Measurements from ENCODE around the gene CHURC1. TPM values are rescaled to one million over a fixed set of nuclear protein-coding genes. Genes with fewer than 3 reads are reported as not detected.
A peak's percentile ranks its signal among the peaks of the same experiment; 100 is the strongest.
"Not testable (repeated sequence)": the region's sequence is repeated elsewhere in the genome, so short reads cannot be mapped to it uniquely, and the experiment has no call there.

CHURC1 gene
- polyA plus RNA-seq, 1 donor = 42.3 TPM

DNA sequence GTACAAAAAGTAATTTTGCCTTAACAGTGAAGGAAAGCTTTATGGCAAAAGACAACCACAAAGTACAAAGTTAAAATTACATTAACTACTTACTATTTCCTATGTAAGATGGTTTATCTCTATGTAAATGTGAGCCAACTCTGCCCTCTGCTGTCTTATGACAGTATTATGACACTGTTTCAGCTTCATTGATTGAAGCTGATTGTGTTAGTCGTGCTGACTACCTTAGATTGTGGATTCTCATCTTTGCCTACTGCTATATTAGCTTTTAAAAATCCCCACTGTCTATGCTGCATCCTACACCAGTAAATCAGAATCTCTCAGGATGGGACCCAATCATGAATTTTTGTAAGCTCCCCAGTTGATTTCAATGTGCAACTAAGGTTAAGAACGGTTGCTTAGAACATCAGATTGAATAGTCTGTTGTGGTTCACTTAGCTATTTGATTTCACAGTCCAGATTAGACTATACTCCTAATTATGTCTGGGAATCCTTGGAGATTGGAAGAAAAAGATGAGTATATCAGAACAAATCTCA, 22.3 kb upstream of the CHURC1 start:
- no CpG with 5 or more reads among the region's 2 CpGs for WGBS (ENCODE audit: insufficient coverage, low lambda C conversion rate)
- Histone ChIP-seq H3K9me3 (ENCODE audit: control insufficient read depth, low read depth, low read length) (no peaks in the 10 kb centered on the region), H3K36me3 (ENCODE audit: control insufficient read depth, insufficient read depth, low read length) (no peaks in the 10 kb centered on the region), H3K27me3 (ENCODE audit: control insufficient read depth, insufficient read depth, low read length) (peaks cover 2% of the 10 kb centered on the region), H3K4me3 (ENCODE audit: low read length) (no peak overlapping the region), H3K4me1 (ENCODE audit: control insufficient read depth, insufficient read depth, low read length) (no peaks in the 10 kb centered on the region), H3K27ac (ENCODE audit: low read length) (no peak overlapping the region)
- DNase-seq = peak; percentile 53 to 54

DNA sequence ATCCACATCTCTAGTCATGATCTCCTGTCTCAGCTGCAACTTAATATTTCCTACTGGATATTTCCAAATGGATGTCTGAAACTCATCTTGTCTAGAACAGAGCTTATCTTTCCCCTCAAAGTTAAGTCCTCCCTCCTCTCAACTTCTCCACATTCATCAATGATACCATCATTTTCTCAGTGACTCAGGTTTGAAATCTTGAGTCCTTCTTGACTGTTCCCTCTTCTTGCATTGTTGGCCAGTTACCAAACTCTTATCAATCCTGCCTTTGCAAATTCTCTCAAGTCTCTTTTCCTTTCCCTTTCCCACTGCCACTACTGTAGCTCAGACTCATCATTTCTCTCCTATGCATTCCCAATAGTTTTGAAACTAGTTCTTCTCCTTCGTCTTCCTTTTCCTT, 14.3 kb upstream of the CHURC1 start:
- Histone ChIP-seq H3K36me3 (ENCODE audit: control insufficient read depth, insufficient read depth, low read length) (no peaks in the 10 kb centered on the region), H3K27me3 (ENCODE audit: control insufficient read depth, insufficient read depth, low read length) (peaks cover 2% of the 10 kb centered on the region), H3K9me3 (ENCODE audit: control insufficient read depth, low read depth, low read length) (no peaks in the 10 kb centered on the region), H3K4me3 (ENCODE audit: low read length) (no peak overlapping the region), H3K27ac (ENCODE audit: low read length) (no peak overlapping the region), H3K4me1 (ENCODE audit: control insufficient read depth, insufficient read depth, low read length) (no peaks in the 10 kb centered on the region)
- 78% methylated on average over 1 of the region's 1 CpG for WGBS (ENCODE audit: insufficient coverage, low lambda C conversion rate)
- DNase-seq = no peak

DNA sequence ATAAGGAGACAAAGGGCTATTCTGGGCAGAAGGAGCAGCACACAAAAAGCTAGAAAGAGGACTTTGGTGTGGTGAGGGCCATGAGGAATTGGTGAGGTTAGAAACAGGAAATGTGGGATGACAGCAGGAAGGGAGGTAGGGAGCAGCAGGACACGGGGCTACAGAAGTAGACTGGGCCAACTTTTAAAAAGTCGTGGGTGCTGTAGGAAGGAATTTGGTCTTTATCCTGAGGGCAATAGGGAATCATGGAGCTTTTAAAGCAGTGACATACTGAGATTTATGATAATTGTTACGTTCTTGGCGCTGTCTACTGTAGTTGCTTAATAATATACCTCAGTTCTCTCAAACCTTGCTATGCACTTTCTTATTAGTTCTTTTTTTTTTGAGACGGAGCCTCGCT, 8.2 kb upstream of the CHURC1 start:
- H3K4me1 ChIP-seq (ENCODE audit: control insufficient read depth, insufficient read depth, low read length) = peaks cover 2% of the 10 kb centered on the region
- no CpG with 5 or more reads among the region's 6 CpGs for WGBS (ENCODE audit: insufficient coverage, low lambda C conversion rate)
- no peak for DNase-seq
- no peaks in the 10 kb centered on the region for H3K36me3 ChIP-seq (ENCODE audit: control insufficient read depth, insufficient read depth, low read length)
- no peaks in the 10 kb centered on the region for H3K27me3 ChIP-seq (ENCODE audit: control insufficient read depth, insufficient read depth, low read length)
- H3K4me3 ChIP-seq (ENCODE audit: low read length) = no peak overlapping the region
- no peaks in the 10 kb centered on the region for H3K9me3 ChIP-seq (ENCODE audit: control insufficient read depth, low read depth, low read length)
- no peak overlapping the region for H3K27ac ChIP-seq (ENCODE audit: low read length)

DNA sequence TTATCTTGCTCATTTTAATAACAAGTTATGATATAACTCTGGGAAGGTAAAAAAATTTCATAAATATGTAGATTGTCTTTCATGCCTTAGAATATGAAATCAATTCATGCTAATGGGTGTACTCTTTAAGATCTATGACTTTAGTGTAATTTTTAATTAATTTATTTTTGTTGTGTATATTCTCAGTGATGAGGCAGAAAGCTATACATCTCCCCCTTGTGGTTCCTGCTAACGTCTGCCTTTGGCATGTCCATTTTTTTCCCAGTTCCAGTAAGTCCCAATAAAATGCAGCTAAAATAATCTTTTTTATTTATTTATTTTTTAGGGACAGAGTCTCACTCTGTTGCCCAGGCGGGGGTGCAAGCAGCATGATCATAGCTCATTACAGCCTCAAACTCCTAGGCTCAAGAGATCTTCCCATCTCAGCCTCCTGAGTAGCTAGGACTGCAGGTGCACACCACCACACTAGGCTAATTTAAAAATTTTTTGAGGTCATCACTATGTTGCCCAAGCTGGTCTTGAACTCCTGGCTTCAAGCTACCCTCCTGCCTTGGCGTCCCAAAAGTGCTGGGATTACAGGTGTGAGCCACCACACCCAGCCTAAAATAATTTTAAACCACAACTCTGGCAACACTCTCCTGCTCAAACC, 3.3 kb upstream of the CHURC1 start:
- peaks cover 7% of the 10 kb centered on the region for H3K4me1 ChIP-seq (ENCODE audit: control insufficient read depth, insufficient read depth, low read length)
- no peak overlapping the region for H3K4me3 ChIP-seq (ENCODE audit: low read length)
- H3K27ac ChIP-seq (ENCODE audit: low read length) = no peak overlapping the region
- no peaks in the 10 kb centered on the region for H3K36me3 ChIP-seq (ENCODE audit: control insufficient read depth, insufficient read depth, low read length)
- WGBS (ENCODE audit: insufficient coverage, low lambda C conversion rate) = 0% methylated on average over 1 of the region's 3 CpGs
- H3K27me3 ChIP-seq (ENCODE audit: control insufficient read depth, insufficient read depth, low read length) = no peaks in the 10 kb centered on the region
- DNase-seq = no peak
- no peaks in the 10 kb centered on the region for H3K9me3 ChIP-seq (ENCODE audit: control insufficient read depth, low read depth, low read length)

DNA sequence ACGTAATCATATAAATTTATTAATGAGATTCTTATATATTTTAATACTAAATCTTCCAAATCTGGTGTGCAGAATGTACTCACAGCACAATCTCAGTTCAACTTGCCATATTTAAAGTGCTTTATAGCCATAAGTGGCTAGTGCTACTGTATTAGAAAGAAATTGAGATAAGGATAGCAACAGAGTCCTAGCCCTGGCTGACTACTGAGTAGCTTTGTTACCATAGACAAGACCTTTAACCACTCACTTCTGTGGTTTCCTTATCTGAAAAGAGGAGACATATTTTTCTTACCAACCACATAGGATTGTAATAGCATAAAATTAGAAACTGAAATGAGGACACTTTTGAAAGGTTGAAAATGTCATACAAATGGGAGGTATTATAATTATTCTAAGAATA, 2.0 kb upstream of the CHURC1 start:
- Histone ChIP-seq H3K27ac (ENCODE audit: low read length) (no peak overlapping the region), H3K4me1 (ENCODE audit: control insufficient read depth, insufficient read depth, low read length) (peaks cover 7% of the 10 kb centered on the region), H3K4me3 (ENCODE audit: low read length) (no peak overlapping the region), H3K27me3 (ENCODE audit: control insufficient read depth, insufficient read depth, low read length) (no peaks in the 10 kb centered on the region), H3K36me3 (ENCODE audit: control insufficient read depth, insufficient read depth, low read length) (no peaks in the 10 kb centered on the region), H3K9me3 (ENCODE audit: control insufficient read depth, low read depth, low read length) (no peaks in the 10 kb centered on the region)
- WGBS (ENCODE audit: insufficient coverage, low lambda C conversion rate) = 0% methylated on average over 1 of the region's 1 CpG
- DNase-seq = peak in 1 of 2 donors; percentile 26

DNA sequence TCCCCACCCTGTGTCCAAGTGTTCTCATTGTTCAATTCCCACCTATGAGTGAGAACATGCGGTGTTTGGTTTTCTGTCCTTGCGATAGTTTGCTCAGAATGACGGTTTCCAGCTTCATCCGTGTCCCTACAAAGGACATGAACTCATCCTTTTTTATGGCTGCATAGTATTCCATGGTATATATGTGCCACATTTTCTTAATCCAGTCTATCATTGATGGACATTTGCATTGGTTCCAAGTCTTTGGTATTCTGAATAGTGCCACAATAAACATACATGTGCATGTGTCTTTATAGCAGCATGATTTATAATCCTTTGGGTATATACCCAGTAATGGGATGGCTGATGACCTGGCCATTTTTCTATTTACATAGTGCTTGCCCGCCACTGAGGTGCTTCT, 778 bp upstream of the CHURC1 start:
- no CpG with 5 or more reads among the region's 5 CpGs for WGBS (ENCODE audit: insufficient coverage, low lambda C conversion rate)
- H3K4me3 ChIP-seq (ENCODE audit: low read length); DNase-seq: not testable (repeated sequence)

DNA sequence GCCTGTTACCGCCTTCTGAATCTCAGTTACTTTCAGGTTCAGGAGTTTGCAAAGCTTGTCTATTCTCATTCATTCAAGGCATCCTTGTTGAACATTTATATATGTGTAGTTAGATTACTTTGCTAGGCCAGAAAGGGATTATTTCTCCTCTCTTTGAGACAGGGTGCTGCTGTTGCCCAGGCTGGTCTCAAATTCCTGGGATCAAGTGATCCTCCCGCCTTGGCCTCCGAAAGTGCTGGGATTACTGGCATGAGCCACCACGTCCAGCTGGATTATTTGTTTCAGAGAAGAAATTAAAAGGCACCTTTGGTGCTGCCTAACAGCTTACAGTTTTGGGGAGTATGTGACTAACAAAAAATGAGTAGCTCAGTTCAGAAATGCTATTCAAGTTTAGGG, 772 bp downstream of the CHURC1 start:
- DNase-seq = no peak
- Histone ChIP-seq H3K36me3 (ENCODE audit: control insufficient read depth, insufficient read depth, low read length) (no peaks in the 10 kb centered on the region), H3K27ac (ENCODE audit: low read length) (peak overlapping the region; percentile 74), H3K4me1 (ENCODE audit: control insufficient read depth, insufficient read depth, low read length) (peaks cover 7% of the 10 kb centered on the region), H3K9me3 (ENCODE audit: control insufficient read depth, low read depth, low read length) (no peaks in the 10 kb centered on the region), H3K27me3 (ENCODE audit: control insufficient read depth, insufficient read depth, low read length) (no peaks in the 10 kb centered on the region), H3K4me3 (ENCODE audit: low read length) (peak overlapping the region; percentile 93)
- no CpG with 5 or more reads among the region's 4 CpGs for WGBS (ENCODE audit: insufficient coverage, low lambda C conversion rate)

More for the DNA sequence above, 778 bp upstream of the CHURC1 start:
- H3K4me1 ChIP-seq (ENCODE audit: control insufficient read depth, insufficient read depth, low read length); H3K9me3 ChIP-seq (ENCODE audit: control insufficient read depth, low read depth, low read length); H3K36me3 ChIP-seq (ENCODE audit: control insufficient read depth, insufficient read depth, low read length); H3K27me3 ChIP-seq (ENCODE audit: control insufficient read depth, insufficient read depth, low read length): not testable (repeated sequence)
- H3K27ac ChIP-seq (ENCODE audit: low read length) = peak overlapping the region; percentile 74

DNA sequence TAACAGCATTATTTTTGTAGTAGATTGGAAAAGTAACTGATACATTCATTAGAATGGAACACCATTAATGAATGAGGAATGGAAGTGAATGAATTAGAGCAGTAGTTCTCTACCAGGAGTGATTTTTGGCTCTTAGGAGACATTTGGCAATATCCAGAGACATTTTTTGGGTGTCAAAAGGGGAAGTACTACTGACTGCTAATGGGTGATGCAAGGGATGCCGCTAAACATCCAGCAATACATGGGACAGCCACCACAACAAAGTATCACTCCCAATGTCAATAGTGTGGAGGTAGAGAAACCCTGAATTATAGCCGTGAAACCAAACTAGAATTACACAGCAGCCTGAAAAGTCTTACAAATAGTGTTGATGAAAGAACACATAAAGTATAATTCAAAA, 1.5 kb downstream of the CHURC1 start:
- Histone ChIP-seq H3K4me3 (ENCODE audit: low read length) (no peak overlapping the region), H3K9me3 (ENCODE audit: control insufficient read depth, low read depth, low read length) (no peaks in the 10 kb centered on the region), H3K27ac (ENCODE audit: low read length) (no peak overlapping the region), H3K27me3 (ENCODE audit: control insufficient read depth, insufficient read depth, low read length) (no peaks in the 10 kb centered on the region), H3K36me3 (ENCODE audit: control insufficient read depth, insufficient read depth, low read length) (no peaks in the 10 kb centered on the region), H3K4me1 (ENCODE audit: control insufficient read depth, insufficient read depth, low read length) (peaks cover 7% of the 10 kb centered on the region)
- DNase-seq = no peak
- 100% methylated on average over 2 of the region's 2 CpGs for WGBS (ENCODE audit: insufficient coverage, low lambda C conversion rate)

DNA sequence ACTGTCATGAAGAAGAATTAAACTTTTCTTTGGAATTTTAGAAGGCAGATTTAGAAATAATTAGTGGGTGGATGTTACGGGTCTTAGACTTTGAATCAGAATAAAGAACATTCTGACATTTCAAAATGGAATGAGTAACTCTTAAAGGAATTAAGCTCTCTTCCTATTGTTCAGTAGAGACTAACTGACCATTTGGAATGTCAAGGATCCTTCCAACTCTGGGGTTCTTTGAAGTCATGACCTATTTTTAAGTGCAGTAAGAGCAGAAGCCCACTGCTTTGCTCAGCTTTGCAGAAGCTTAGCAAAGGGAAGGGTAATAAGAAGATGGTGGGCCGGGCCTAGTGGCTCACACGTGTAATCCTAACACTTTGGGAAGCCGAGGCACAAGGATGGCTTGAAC, 4.0 kb downstream of the CHURC1 start:
- no peaks in the 10 kb centered on the region for H3K9me3 ChIP-seq (ENCODE audit: control insufficient read depth, low read depth, low read length)
- peaks cover 7% of the 10 kb centered on the region for H3K4me1 ChIP-seq (ENCODE audit: control insufficient read depth, insufficient read depth, low read length)
- no peak overlapping the region for H3K4me3 ChIP-seq (ENCODE audit: low read length)
- H3K36me3 ChIP-seq (ENCODE audit: control insufficient read depth, insufficient read depth, low read length) = no peaks in the 10 kb centered on the region
- 100% methylated on average over 2 of the region's 4 CpGs for WGBS (ENCODE audit: insufficient coverage, low lambda C conversion rate)
- no peak for DNase-seq
- no peak overlapping the region for H3K27ac ChIP-seq (ENCODE audit: low read length)
- H3K27me3 ChIP-seq (ENCODE audit: control insufficient read depth, insufficient read depth, low read length) = no peaks in the 10 kb centered on the region

DNA sequence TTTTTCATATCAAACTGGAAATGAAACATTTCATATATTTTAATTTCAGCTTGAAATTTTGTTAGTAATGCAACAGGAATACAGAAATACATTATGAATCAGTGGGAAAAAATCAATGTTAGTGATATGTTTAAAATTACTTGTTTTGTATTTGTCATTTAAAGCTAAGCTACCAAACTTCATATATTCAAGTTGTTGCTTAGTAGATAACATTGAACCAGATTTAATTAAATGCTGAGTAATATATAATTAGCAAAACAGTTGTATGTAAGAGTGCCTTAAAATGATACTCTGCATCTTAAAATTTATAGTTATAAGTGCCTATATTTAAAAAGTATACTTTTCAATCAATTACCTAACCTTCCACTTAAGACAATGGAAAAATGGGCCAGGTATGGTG, 5.0 kb downstream of the CHURC1 start:
- Histone ChIP-seq H3K4me1 (ENCODE audit: control insufficient read depth, insufficient read depth, low read length) (peaks cover 4% of the 10 kb centered on the region), H3K36me3 (ENCODE audit: control insufficient read depth, insufficient read depth, low read length) (peaks cover 3% of the 10 kb centered on the region), H3K4me3 (ENCODE audit: low read length) (no peak overlapping the region), H3K27ac (ENCODE audit: low read length) (no peak overlapping the region), H3K27me3 (ENCODE audit: control insufficient read depth, insufficient read depth, low read length) (no peaks in the 10 kb centered on the region), H3K9me3 (ENCODE audit: control insufficient read depth, low read depth, low read length) (no peaks in the 10 kb centered on the region)
- DNase-seq = no peak

DNA sequence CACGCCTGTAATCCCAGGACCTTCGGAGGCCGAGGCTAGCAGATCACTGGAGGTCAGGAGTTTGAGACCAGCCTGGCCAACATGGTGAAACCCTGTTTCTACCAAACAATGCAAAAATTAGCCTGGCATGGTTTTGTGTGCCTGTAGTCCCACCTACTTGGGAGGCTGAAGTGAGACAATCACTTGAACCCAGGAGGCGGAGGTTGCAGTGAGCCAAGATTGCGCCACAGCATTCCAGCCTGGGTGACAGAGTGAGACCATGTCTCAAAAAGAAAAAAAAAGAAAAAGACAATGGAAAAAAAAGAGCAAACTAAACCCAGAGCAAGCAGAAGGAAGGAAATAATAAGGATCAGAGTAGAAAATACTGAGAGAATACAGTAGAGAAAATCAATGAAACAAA, 5.4 kb downstream of the CHURC1 start:
- no peak for DNase-seq
- Histone ChIP-seq H3K27me3 (ENCODE audit: control insufficient read depth, insufficient read depth, low read length) (no peaks in the 10 kb centered on the region), H3K4me1 (ENCODE audit: control insufficient read depth, insufficient read depth, low read length) (peaks cover 4% of the 10 kb centered on the region), H3K9me3 (ENCODE audit: control insufficient read depth, low read depth, low read length) (no peaks in the 10 kb centered on the region), H3K4me3 (ENCODE audit: low read length) (no peak overlapping the region), H3K27ac (ENCODE audit: low read length) (no peak overlapping the region), H3K36me3 (ENCODE audit: control insufficient read depth, insufficient read depth, low read length) (peaks cover 6% of the 10 kb centered on the region)
- WGBS (ENCODE audit: insufficient coverage, low lambda C conversion rate) = 94% methylated on average over 2 of the region's 5 CpGs

Data from large intestine (tissue), 3 donors.